Measurements from ENCODE around the gene ZMYM2. TPM values are rescaled to one million over a fixed set of nuclear protein-coding genes. Genes with fewer than 3 reads are reported as not detected.
A peak's percentile ranks its signal among the peaks of the same experiment; 100 is the strongest.

Gene ZMYM2
- total and polyA plus RNA-seq, 2 of the 13 experiments (the other 11 are each of a cell fraction or from before 2014, with no cell fraction given): 22.4 to 40.8 TPM

DNA sequence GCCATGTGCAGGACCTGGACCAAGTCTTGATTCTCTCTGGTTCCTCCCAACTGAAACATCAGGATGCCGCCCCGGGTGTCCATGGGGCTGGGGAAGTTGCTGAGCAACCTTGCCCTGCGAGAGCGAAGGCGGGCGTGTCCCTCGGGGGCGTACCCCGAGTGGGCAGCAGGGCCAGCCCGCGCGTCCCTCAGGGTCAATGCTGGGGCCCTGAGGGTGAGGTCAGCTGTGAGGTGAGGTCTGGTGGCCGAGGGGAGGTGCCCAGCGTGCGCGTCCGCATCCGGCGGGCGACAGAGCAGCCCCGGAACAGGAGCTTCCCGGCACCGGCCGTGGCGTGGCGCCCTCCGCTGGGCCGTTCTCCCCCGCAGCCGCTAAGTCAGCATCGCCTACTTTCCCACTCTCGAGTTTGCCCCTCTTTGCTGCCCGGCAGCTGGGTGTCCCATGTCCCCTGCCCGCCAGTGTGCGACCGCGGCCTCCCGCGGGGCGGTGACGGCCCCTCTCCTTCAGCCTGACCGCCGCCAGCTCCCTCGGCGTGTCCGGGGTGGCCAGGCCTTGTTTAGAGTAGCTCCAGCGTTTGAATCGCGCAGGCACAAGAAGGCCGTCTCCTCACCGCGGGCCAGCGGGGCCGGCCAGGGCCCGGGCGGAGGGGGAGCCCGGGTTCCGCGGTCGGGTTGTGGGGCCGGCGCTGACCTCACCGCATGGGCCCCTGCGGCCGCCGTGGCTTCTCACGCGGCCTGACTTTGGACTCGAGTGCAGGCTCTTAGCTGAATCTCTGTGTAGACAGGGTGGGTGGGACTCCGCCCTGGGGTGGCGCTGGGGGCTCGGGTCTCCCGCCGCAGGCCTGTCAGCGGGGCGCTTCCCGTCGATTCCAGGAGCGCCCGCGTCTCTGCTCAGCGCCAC is 169.3 kb downstream of the ZMYM2 start (continued):
- TF ChIP-seq RBM39 (IDR thresholded peaks at IDR 0.05; ENCODE audit: low read depth, low read length, poor library complexity, severe bottlenecking) (peak; percentile 24), CBX5 (CRISPR knock-in tag; IDR thresholded peaks at IDR 0.05; ENCODE audit: borderline replicate concordance) (no peak; the same call in 1 of the 2 replicates), KLF12 (CRISPR knock-in tag; IDR thresholded peaks at IDR 0.05; ENCODE audit: borderline replicate concordance) (no peak), SOX13 (IDR thresholded peaks at IDR 0.05) (no peak), SOX13 (CRISPR knock-in tag; conservative IDR thresholded peaks at IDR 0.05 in 1 of 2, IDR thresholded peaks at IDR 0.05 in 1 of 2) (peak in 1 of 2 experiments; percentile 10; a peak in 1 of 4 replicates), SUZ12 (IDR thresholded peaks at IDR 0.05; ENCODE audit: low read depth, low read length) (no peak), CERS6 (CRISPR knock-in tag; IDR thresholded peaks at IDR 0.05) (no peak), KLF15 (CRISPR knock-in tag; IDR thresholded peaks at IDR 0.05; ENCODE audit: borderline replicate concordance) (no peak), PAF1 (CRISPR knock-in tag; IDR thresholded peaks at IDR 0.05) (no peak), ZNF224 (CRISPR knock-in tag; IDR thresholded peaks at IDR 0.05) (peak; percentile 46; the same call in 1 of the 2 replicates), ELF4 (CRISPR knock-in tag; IDR thresholded peaks at IDR 0.05; ENCODE audit: borderline replicate concordance) (no peak), ZNF598 (CRISPR knock-in tag; IDR thresholded peaks at IDR 0.05; ENCODE audit: borderline replicate concordance) (peak; percentile 73), BORCS8-MEF2B (CRISPR knock-in tag; IDR thresholded peaks at IDR 0.05) (0 out of 2 replicates have a peak, but pooled peaks have one; percentile 53), XBP1 (CRISPR knock-in tag; IDR thresholded peaks at IDR 0.05) (no peak), PLRG1 (conservative IDR thresholded peaks at IDR 0.05) (no peak), PHB2 (IDR thresholded peaks at IDR 0.05; ENCODE audit: partially characterized antibody) (no peak), ZMAT3 (CRISPR knock-in tag; conservative IDR thresholded peaks at IDR 0.05) (peak; percentile 85; the same call in 1 of the 2 replicates), ZNF83 (CRISPR knock-in tag; IDR thresholded peaks at IDR 0.05; ENCODE audit: borderline replicate concordance) (peak; percentile 74), ZFP90 (CRISPR knock-in tag; IDR thresholded peaks at IDR 0.05; ENCODE audit: borderline replicate concordance) (no peak), ZNF558 (CRISPR knock-in tag; IDR thresholded peaks at IDR 0.05; ENCODE audit: borderline replicate concordance) (peak; percentile 65; the same call in 1 of the 2 replicates)
- TF ChIP-seq, protein P1, sequence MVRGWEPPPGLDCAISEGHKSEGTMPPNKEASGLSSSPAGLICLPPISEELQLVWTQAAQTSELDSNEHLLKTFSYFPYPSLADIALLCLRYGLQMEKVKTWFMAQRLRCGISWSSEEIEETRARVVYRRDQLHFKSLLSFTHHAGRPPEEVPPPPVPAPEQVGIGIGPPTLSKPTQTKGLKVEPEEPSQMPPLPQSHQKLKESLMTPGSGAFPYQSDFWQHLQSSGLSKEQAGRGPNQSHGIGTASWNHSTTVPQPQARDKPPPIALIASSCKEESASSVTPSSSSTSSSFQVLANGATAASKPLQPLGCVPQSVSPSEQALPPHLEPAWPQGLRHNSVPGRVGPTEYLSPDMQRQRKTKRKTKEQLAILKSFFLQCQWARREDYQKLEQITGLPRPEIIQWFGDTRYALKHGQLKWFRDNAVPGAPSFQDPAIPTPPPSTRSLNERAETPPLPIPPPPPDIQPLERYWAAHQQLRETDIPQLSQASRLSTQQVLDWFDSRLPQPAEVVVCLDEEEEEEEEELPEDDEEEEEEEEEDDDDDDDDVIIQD (CRISPR knock-in tag; IDR thresholded peaks at IDR 0.05; ENCODE audit: low read depth): no peak
- TF ChIP-seq, protein P2, sequence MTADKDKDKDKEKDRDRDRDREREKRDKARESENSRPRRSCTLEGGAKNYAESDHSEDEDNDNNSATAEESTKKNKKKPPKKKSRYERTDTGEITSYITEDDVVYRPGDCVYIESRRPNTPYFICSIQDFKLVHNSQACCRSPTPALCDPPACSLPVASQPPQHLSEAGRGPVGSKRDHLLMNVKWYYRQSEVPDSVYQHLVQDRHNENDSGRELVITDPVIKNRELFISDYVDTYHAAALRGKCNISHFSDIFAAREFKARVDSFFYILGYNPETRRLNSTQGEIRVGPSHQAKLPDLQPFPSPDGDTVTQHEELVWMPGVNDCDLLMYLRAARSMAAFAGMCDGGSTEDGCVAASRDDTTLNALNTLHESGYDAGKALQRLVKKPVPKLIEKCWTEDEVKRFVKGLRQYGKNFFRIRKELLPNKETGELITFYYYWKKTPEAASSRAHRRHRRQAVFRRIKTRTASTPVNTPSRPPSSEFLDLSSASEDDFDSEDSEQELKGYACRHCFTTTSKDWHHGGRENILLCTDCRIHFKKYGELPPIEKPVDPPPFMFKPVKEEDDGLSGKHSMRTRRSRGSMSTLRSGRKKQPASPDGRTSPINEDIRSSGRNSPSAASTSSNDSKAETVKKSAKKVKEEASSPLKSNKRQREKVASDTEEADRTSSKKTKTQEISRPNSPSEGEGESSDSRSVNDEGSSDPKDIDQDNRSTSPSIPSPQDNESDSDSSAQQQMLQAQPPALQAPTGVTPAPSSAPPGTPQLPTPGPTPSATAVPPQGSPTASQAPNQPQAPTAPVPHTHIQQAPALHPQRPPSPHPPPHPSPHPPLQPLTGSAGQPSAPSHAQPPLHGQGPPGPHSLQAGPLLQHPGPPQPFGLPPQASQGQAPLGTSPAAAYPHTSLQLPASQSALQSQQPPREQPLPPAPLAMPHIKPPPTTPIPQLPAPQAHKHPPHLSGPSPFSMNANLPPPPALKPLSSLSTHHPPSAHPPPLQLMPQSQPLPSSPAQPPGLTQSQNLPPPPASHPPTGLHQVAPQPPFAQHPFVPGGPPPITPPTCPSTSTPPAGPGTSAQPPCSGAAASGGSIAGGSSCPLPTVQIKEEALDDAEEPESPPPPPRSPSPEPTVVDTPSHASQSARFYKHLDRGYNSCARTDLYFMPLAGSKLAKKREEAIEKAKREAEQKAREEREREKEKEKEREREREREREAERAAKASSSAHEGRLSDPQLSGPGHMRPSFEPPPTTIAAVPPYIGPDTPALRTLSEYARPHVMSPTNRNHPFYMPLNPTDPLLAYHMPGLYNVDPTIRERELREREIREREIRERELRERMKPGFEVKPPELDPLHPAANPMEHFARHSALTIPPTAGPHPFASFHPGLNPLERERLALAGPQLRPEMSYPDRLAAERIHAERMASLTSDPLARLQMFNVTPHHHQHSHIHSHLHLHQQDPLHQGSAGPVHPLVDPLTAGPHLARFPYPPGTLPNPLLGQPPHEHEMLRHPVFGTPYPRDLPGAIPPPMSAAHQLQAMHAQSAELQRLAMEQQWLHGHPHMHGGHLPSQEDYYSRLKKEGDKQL (CRISPR knock-in tag; IDR thresholded peaks at IDR 0.05; ENCODE audit: low read depth): 0 out of 2 replicates have a peak, but pooled peaks have one; percentile 40
